Stimulated activated CD4-positive, alpha-beta T cell treated with anti-CD3 and anti-CD28 coated beads, TNF-alpha, amount 100 ng/mL, for 48 hours (primary cell): ENCODE data around the gene FGF4.

Experiments used
- DNase-seq, 3 donors: peaks; one replicate each; pipeline ENCODE4 v3.0.0-alpha.2; 2020; ENCODE audit warnings: low read depth in 3 of 3

The FGF4 gene

GRCh38 chr11:69726481-69726880 is 48.7 kb downstream of the FGF4 start:
- DNase-seq = no peak

GRCh38 chr11:69726019-69726418 is 49.1 kb downstream of the FGF4 start:
- no peak for DNase-seq

DNA sequence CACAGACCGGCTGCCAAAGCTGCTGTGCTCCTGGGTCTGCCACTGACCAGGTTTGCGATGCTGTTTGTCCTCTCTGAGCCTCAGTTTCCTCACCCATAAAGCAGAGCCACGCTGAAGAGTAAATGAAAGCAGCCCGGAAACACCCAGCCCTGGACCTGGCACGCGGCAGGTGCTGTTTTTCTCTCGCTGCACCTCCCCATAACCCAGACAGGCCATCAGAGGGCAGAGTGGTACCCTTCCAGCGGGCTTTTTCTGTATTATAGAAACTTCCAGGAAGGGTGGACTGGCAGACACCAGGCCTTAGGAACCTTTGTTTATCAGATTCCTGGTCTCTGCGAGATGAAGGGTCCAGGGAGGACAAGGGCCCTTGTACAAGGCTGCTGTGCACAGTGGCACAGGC is 53.4 kb downstream of the FGF4 start:
- DNase-seq = no peak

DNA sequence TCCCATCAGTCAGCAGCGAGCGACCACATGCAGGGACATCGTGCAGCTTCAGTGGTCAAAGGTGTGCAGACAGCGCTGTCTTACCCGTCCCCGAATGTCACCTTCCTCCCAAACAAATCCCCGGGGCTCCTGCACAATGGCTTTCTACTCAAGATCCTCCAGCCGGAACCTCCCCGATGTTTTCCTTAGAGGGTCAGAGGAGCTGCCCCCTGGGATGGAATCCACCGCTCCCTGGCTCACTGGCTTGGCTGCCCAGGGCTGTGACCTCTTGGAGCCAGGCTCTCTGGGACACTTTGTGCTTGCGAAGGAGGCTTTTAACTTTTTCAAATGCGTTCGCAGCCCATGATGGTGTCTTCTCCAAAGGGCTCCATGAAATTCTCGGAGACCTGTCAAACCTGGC is 54.0 kb downstream of the FGF4 start:
- DNase-seq = no peak
